ENCODE measurements around the gene PSMC2.
"Not testable (repeated sequence)": the region's sequence is repeated elsewhere in the genome, so short reads cannot be mapped to it uniquely, and the experiment has no call there.

The PSMC2 gene

DNA sequence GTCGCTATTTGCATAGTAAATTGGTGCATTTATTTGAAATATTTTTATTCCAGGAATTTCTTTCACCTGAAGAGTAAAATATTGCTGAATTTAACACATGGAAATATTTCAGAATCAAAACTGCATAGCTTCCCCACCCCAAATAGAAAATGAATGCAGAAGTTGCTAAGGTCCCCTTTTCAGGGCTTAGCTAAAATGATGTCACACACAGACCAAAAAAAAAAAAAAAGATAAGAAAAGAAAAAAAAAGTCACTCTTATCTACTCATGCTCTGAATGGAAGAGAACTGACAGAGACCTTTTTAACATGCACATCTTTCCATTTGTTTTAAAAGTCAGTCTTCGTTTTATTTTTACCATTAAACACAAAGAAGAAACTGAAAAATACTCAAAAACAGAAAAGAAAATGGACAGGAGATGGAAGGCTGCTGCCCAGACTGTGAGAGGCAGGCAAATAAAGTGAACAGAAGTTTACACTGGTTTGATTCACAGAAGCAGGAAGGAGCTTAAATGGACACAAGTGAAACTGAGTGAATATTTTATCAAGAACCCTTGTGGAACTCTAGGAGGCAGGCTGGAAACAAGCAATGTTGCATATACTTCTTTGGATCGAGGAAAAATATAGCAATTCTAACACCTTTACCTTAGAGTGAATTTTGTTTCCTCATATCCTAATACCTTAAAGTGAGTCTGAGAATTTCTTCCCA is 32.0 kb downstream of the PSMC2 start:
- FAIRE-seq (no peak), DNase-seq (ENCODE audit: low spot score) (no peak)

DNA sequence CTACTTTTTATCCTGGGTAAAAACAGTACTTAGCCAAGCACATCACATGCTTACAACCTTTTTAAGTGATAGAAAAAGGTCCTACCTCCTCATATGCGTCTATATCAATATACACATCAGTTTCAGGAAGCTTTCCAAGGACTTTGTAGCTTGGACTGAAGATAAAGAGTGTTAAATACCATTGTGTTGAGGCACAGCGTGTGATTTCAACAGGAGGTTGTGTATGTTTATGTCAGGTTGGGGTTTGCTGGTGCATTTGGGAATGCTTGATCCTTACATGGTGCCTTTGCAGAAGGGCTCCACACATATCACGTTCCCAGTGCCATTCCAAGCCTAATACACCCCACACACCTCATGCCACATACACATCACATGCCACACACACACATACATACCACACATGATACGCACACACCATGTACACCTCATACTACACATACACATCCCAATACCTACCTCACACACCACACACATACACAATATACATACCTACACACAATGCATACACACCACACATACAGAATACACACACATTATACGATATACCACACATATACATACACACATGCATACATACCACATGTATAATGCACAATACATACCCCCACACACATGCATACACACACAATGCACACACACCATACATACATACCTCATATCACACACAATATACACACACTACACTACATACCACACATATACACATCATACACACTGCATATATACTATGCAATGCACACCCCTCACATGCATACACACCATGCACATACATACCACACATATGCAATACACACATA is 33.1 kb downstream of the PSMC2 start:
- DNase-seq (ENCODE audit: low spot score) (no peak), FAIRE-seq (no peak)

DNA sequence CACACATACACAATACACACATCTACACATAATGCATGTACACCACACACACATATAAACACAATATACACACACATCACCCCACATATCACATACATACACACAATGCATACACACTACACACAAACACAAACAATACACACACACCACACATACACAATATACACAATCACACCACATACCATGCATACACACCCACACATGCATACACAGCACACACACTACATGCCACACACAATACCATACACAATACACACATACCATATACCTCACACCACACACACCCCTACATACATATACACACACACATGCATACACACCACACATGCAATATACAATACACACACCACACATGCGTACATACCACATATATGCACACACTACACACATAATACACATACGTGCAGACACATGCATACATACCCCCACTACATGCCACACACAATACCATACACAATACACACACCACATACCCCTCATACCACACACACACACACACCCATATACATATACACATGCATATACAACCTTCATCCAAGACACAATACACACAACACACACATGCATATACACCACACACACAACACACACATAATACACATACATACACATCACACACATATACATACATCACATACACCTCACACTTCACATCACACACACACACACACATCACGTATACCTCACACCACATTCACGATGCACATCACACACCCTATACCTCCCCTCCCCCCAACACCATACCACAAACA is 34.0 kb downstream of the PSMC2 start:
- DNase-seq (ENCODE audit: low spot score) = no peak
- FAIRE-seq = no peak

GRCh38 chr7:103382032-103382402 is 34.6 kb downstream of the PSMC2 start:
- DNase-seq (ENCODE audit: low spot score) = no peak
- no peak for FAIRE-seq

- FAIRE-seq (no peak), DNase-seq (ENCODE audit: low spot score) (no peak)
These were observed 39.8 kb downstream of the PSMC2 start for GRCh38 chr7:103387242-103387641.

DNA sequence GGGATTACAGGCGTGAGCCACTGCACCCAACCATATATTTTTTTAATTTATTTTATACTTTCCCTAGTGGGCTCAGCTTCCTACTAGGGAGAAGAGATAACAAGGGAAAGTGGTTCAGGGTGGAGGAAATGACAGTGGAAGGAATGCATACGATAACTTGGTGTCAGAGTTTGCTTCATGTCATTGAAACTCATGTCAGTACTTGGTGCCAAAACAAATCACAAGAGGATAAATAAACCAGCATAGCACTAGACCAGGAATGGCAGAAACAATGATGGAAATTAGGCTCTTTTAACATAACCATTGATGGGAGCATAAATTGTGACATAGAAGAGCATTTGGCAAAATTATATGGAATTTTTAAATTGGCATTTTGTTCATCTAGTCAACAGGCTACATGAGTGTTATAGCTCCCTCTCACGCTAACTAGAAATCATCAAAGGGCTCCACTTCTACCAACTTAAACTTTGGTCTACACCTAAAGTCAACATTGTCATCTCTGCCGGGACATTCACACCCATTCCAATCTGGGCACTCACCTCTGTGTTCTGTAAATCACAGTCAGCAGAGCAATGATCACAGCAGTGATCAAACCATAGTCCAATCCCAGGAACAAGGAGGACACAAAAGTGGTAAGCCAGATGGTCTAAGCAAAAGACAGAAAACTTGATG is 41.2 kb downstream of the PSMC2 start:
- FAIRE-seq = no peak
- DNase-seq (ENCODE audit: low spot score) = no peak

- DNase-seq (ENCODE audit: low spot score) (no peak), FAIRE-seq (no peak)
These were observed 41.8 kb downstream of the PSMC2 start for GRCh38 chr7:103389263-103389662.

GRCh38 chr7:103391150-103391549 is 43.7 kb downstream of the PSMC2 start:
- no peak for FAIRE-seq
- DNase-seq (ENCODE audit: low spot score) = no peak

GRCh38 chr7:103391976-103392375 is 44.5 kb downstream of the PSMC2 start:
- DNase-seq (ENCODE audit: low spot score) (no peak), FAIRE-seq (no peak)

DNA sequence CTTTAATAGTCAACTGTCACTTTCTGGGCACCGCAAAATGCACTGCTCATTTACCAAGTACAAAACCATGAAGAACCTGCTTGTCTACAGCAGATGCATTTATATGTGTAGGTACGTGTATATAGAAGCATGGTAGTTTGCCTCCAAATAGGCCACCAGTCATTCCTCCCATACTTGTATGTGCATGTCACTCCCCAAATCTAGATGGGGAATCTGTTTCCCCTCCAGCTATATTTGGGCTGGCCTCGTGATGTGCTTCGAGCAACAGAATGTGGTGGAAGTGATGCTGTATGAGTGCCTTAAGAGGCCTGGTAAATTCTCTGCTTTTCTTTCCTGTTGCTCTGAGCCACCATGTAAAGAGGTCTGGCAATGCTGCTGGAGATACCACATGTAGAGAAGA is 47.1 kb downstream of the PSMC2 start:
- FAIRE-seq (no peak), DNase-seq (ENCODE audit: low spot score) (no peak)

DNA sequence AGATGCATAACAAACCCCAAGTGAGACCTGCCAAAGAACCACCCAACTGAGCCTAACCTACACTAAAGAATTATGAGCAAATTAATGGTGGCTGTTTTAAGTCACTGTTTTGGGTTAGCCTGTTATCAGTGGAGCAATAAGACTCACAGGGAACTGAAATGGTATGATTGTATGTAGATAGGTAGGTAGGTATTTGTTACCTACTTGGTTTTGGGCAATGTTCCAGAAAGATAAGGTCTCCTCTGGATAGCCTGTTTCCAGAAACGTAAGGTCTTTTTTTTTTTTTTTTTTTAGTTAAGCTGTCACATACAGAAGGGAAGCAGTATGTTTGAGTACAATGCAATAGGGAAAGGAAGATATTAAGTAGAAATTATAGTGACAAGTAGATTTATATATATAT is 47.6 kb downstream of the PSMC2 start:
- no peak for DNase-seq (ENCODE audit: low spot score)
- FAIRE-seq = no peak

DNA sequence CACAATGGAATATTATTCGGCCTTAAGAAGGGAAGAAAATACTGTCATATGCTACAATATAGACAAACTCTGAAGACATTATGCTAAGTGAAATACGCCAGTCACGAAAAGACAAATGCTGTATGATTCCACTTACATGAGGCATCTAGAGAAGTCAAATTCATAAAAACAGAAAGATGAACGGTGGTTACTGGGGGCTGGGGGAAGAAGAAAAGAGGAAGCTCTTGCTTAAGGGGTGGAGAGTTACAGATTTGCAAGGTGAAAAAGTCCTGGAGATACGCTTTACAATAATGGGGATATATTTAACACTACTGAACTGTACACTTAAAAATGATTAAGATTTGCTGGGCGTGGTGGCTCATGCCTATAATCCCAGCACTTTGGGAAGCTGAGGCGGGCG is 49.0 kb downstream of the PSMC2 start:
- FAIRE-seq (no peak), DNase-seq (ENCODE audit: low spot score) (no peak)

GRCh38 chr7:103398483-103399127 is 51.2 kb downstream of the PSMC2 start:
- DNase-seq (ENCODE audit: low spot score) (no peak), FAIRE-seq (no peak)

DNA sequence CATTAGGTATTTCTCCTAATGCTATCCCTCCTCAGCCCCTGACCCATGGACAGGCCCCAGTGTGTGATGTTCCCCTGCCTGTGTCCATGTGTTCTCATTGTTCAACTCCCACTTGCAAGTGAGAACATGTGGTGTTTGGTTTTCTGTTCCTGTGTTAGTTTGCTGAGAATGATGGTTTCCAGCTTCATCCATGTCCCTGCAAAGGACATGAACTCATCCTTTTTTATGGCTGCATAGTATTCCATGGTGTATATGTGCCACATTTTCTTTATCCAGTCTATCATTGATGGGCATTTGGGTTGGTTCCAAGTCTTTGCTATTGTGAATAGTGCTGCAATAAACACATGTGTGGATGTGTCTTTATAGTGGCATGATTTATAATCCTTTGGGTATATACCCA is 52.2 kb downstream of the PSMC2 start:
- DNase-seq (ENCODE audit: low spot score); FAIRE-seq: not testable (repeated sequence)

GRCh38 chr7:103405789-103406613 is 58.6 kb downstream of the PSMC2 start:
- not testable (repeated sequence) for DNase-seq (ENCODE audit: low spot score); FAIRE-seq

DNA sequence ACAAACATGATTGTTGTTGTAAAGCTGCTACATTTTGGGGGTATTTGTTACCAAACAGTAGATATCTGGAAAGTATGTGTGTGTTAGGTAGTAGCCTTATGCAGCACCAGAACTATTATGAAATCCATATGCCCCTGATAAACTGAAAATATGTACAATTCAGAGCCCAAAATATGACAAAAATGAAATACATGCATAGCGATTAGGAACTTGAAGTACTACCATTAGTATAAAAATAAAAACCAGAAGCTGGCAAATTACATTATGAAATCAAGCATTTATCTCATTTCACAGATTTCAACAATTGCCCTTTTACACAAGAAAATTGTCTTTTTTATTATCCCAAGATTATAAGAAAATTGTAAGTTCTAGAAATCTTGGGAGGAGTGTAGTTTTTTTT is 64.7 kb downstream of the PSMC2 start:
- DNase-seq (ENCODE audit: low spot score) (no peak), FAIRE-seq (no peak)

- no peak for DNase-seq (ENCODE audit: low spot score)
- FAIRE-seq = no peak
These were observed 66.0 kb downstream of the PSMC2 start for GRCh38 chr7:103413407-103413806.

DNA sequence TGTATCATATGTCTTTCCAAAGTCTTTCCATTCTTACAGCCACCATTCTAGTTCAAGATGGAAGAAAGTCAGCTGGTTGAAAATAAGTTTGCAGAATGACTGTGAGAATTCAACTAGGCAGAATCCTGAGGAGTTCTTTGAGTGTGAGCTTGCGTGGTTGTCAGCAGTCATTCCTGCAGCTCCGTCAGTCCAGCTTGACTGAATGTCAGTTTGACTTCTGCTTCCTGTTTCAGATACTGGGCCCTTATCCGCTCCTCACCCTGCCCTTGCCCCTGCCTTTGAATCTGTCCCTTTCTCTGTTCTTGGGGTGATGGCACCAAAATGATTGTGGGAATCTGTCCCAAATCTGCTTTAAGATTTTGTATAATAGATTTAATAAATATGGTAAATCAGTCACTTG is 70.8 kb downstream of the PSMC2 start:
- no peak for DNase-seq (ENCODE audit: low spot score)
- no peak for FAIRE-seq
